ENCODE data around the gene CDH5. TPM values are rescaled to one million over a fixed set of nuclear protein-coding genes. Genes with fewer than 3 reads are reported as not detected.

Gene CDH5
- total and polyA plus RNA-seq, 2 of the 13 experiments (the other 11 are each of a cell fraction or from before 2014, with no cell fraction given), result 0.71 to 1.1 TPM

- TF ChIP-seq KIAA2018 (CRISPR knock-in tag; IDR thresholded peaks at IDR 0.05; ENCODE audit: borderline replicate concordance) (no peak), ATF1 (CRISPR knock-in tag; IDR thresholded peaks at IDR 0.05) (no peak), ZNF383 (CRISPR knock-in tag; IDR thresholded peaks at IDR 0.05; ENCODE audit: borderline replicate concordance) (0 out of 2 replicates have a peak, but pooled peaks have one; percentile 74), ZC3H4 (CRISPR knock-in tag; IDR thresholded peaks at IDR 0.05; ENCODE audit: borderline replicate concordance) (no peak), HNRNPK (IDR thresholded peaks at IDR 0.05; ENCODE audit: low read depth, low read length, poor library complexity, severe bottlenecking) (no peak), ELF3 (CRISPR knock-in tag; IDR thresholded peaks at IDR 0.05) (no peak; the same call in 1 of the 2 replicates), PHF5A (CRISPR knock-in tag; IDR thresholded peaks at IDR 0.05; ENCODE audit: low read depth, unreplicated experiment) (no peak), ISL2 (CRISPR knock-in tag; IDR thresholded peaks at IDR 0.05) (peak; percentile 44; the same call in 1 of the 2 replicates), XBP1 (CRISPR knock-in tag; IDR thresholded peaks at IDR 0.05) (no peak), HNF1B (CRISPR knock-in tag; IDR thresholded peaks at IDR 0.05) (no peak; the same call in 1 of the 2 replicates), TP53 (CRISPR knock-in tag; conservative IDR thresholded peaks at IDR 0.05) (0 out of 2 replicates have a peak, but pooled peaks have one; percentile 19), ZFP37 (CRISPR knock-in tag; IDR thresholded peaks at IDR 0.05; ENCODE audit: borderline replicate concordance) (no peak; the same call in 1 of the 2 replicates), ZNF224 (CRISPR knock-in tag; IDR thresholded peaks at IDR 0.05) (no peak), RCOR2 (CRISPR knock-in tag; IDR thresholded peaks at IDR 0.05) (no peak), FOXP4 (CRISPR knock-in tag; IDR thresholded peaks at IDR 0.05) (peak; percentile 24; the same call in 1 of the 2 replicates), ZNF879 (CRISPR knock-in tag; IDR thresholded peaks at IDR 0.05) (no peak), ZBTB42 (CRISPR knock-in tag; IDR thresholded peaks at IDR 0.05) (no peak)
Observed at GRCh38 chr16:66406534-66407221, 40.2 kb downstream of the CDH5 start (continued).

Data from HepG2 (cell line).